Measurements from ENCODE around the gene DDAH2. TPM values are rescaled to one million over a fixed set of nuclear protein-coding genes. Genes with fewer than 3 reads are reported as not detected.

Gene DDAH2
- 150 TPM for total RNA-seq

- Histone ChIP-seq H3K36me3 (peaks cover 52 to 56% of the 10 kb centered on the region in 2 donors), H3K4me1 (peaks cover 16 to 25% of the 10 kb centered on the region in 2 donors), H3K27me3 (no peaks in the 10 kb centered on the region), H3K9me3 (no peaks in the 10 kb centered on the region), H3K27ac (peak within 1 kb of the TSS; percentile 95 to 99), H3K4me3 (peak within 1 kb of the TSS; percentile 69 to 96)
- peak in 2 of 3 experiments; percentile 62 for TF ChIP-seq CTCF (IDR thresholded peaks at IDR 0.05)
- intact Hi-C loops (cut with DNase I) = loop anchor here (1.0 to 2.0 kb wide), 6 partner anchors 10 to 216 kb away; partner anchors contain the start of genes ABHD16A, CSNK2B, LY6G5C and VARS1
- DNase-seq (ENCODE audit: low spot score in 2 of 2) = no peak
These were observed at the start of gene DDAH2 for GRCh38 chr6:31728767-31729514. Gene DDAH2, minus strand, starts transcription at chr6:31729299. Its CDS starts 138 bp downstream, at chr6:31729161.

GRCh38 chr6:31778193-31778592 is 49.1 kb upstream of the DDAH2 start:
- Histone ChIP-seq H3K4me1 (peaks cover 0 to 6% of the 10 kb centered on the region in 2 donors), H3K36me3 (peaks cover 42 to 50% of the 10 kb centered on the region in 2 donors), H3K27ac (no peak overlapping the region), H3K4me3 (no peak overlapping the region), H3K27me3 (no peaks in the 10 kb centered on the region), H3K9me3 (no peaks in the 10 kb centered on the region)
- TF ChIP-seq CTCF (IDR thresholded peaks at IDR 0.05) = no peak
- intact Hi-C loops (cut with DNase I) = no loop called here
- no peak for DNase-seq (ENCODE audit: low spot score in 2 of 2)

GRCh38 chr6:31777667-31778050 is 48.6 kb upstream of the DDAH2 start:
- Histone ChIP-seq H3K9me3 (no peaks in the 10 kb centered on the region), H3K27me3 (no peaks in the 10 kb centered on the region), H3K4me1 (peaks cover 0 to 6% of the 10 kb centered on the region in 2 donors), H3K36me3 (peaks cover 37 to 45% of the 10 kb centered on the region in 2 donors), H3K4me3 (no peak overlapping the region), H3K27ac (no peak overlapping the region)
- TF ChIP-seq CTCF (IDR thresholded peaks at IDR 0.05) = no peak
- intact Hi-C loops (cut with DNase I) = no loop called here
- no peak for DNase-seq (ENCODE audit: low spot score in 2 of 2)

GRCh38 chr6:31776989-31777666 is 48.0 kb upstream of the DDAH2 start, which contains the start of gene VWA7:
Gene VWA7, minus strand, starts transcription at chr6:31777328. Its CDS starts 549 bp downstream, at chr6:31776779.
- no peak within 1 kb of the TSS for H3K27ac ChIP-seq
- intact Hi-C loops (cut with DNase I) = no loop called here
- no peaks in the 10 kb centered on the region for H3K9me3 ChIP-seq
- H3K36me3 ChIP-seq = peaks cover 32 to 39% of the 10 kb centered on the region in 2 donors
- peak in 1 of 2 donors; percentile 73 for DNase-seq (ENCODE audit: low spot score in 2 of 2)
- TF ChIP-seq CTCF (IDR thresholded peaks at IDR 0.05) = no peak
- H3K4me1 ChIP-seq = peaks cover 0 to 6% of the 10 kb centered on the region in 2 donors
- H3K27me3 ChIP-seq = no peaks in the 10 kb centered on the region
- H3K4me3 ChIP-seq = no peak within 1 kb of the TSS

GRCh38 chr6:31776485-31776988 is 47.4 kb upstream of the DDAH2 start:
- Histone ChIP-seq H3K27ac (no peak overlapping the region), H3K4me1 (peaks cover 0 to 6% of the 10 kb centered on the region in 2 donors), H3K36me3 (peaks cover 26 to 33% of the 10 kb centered on the region in 2 donors), H3K27me3 (no peaks in the 10 kb centered on the region), H3K9me3 (no peaks in the 10 kb centered on the region), H3K4me3 (no peak overlapping the region)
- intact Hi-C loops (cut with DNase I) = no loop called here
- DNase-seq (ENCODE audit: low spot score in 2 of 2) = no peak
- no peak for TF ChIP-seq CTCF (IDR thresholded peaks at IDR 0.05)
